Endodermal cell (in vitro differentiated cells): Measurements from ENCODE around the gene BRSK2. TPM values are rescaled to one million over a fixed set of nuclear protein-coding genes. Genes with fewer than 3 reads are reported as not detected.
A peak's percentile ranks its signal among the peaks of the same experiment; 100 is the strongest.
"Not testable (repeated sequence)": the region's sequence is repeated elsewhere in the genome, so short reads cannot be mapped to it uniquely, and the experiment has no call there.

Experiments
- DNase-seq: peaks from one replicate; pipeline ENCODE4 v3.0.0-alpha.2; 2017
- H3K27ac ChIP-seq: 2 replicates; pipeline ENCODE4 v1.5.1; 2013; ENCODE audit warnings: mild to moderate bottlenecking, low read depth, low read length, moderate library complexity
- H3K27me3 ChIP-seq: 2 replicates; pipeline ENCODE4 v1.6.1; 2013; ENCODE audit warnings: mild to moderate bottlenecking, low read length, moderate library complexity; ENCODE audit not compliant: insufficient read depth, control insufficient read depth, poor library complexity, severe bottlenecking
- H3K36me3 ChIP-seq: 2 replicates; pipeline ENCODE4 v1.7.0; 2013; ENCODE audit warnings: mild to moderate bottlenecking, low read length, moderate library complexity; ENCODE audit not compliant: control insufficient read depth, insufficient read depth
- H3K4me1 ChIP-seq: one replicate; pipeline ENCODE4 v1.7.0; 2013; ENCODE audit warnings: low read length; ENCODE audit not compliant: control insufficient read depth, insufficient read depth
- H3K4me3 ChIP-seq: 2 replicates; pipeline ENCODE4 v1.5.1; 2013; ENCODE audit warnings: mild to moderate bottlenecking, low read length, moderate library complexity
- H3K9ac ChIP-seq: 2 replicates; pipeline ENCODE4 v1.6.1; 2013; ENCODE audit warnings: mild to moderate bottlenecking, low read length, moderate library complexity; ENCODE audit not compliant: poor library complexity, severe bottlenecking; ENCODE audit errors: extremely low read depth
- H3K9me3 ChIP-seq: 2 replicates; pipeline ENCODE4 v1.6.1; 2013; ENCODE audit warnings: mild to moderate bottlenecking, low read length, moderate library complexity; ENCODE audit not compliant: control insufficient read depth
- H3K27ac Mint-ChIP-seq: 2 replicates; pipeline ENCODE4 v1.8.0; 2020; ENCODE audit warnings: mixed read lengths
- H3K27me3 Mint-ChIP-seq: 2 replicates; pipeline ENCODE4 v1.8.0; 2021; ENCODE audit warnings: mild to moderate bottlenecking, mixed read lengths; ENCODE audit not compliant: insufficient read depth
- H3K36me3 Mint-ChIP-seq: 2 replicates; pipeline ENCODE4 v1.8.0; 2020; ENCODE audit warnings: low read depth, mixed read lengths
- H3K4me1 Mint-ChIP-seq: 2 replicates; pipeline ENCODE4 v1.8.0; 2020; ENCODE audit warnings: mixed read lengths
- H3K4me3 Mint-ChIP-seq: 2 replicates; pipeline ENCODE4 v1.8.0; 2020; ENCODE audit warnings: mild to moderate bottlenecking, moderate library complexity, mixed read lengths
- H3K9me3 Mint-ChIP-seq: 2 replicates; pipeline ENCODE4 v1.8.0; 2020; ENCODE audit warnings: mild to moderate bottlenecking, mixed read lengths
- WGBS, 2 experiments: methylation state at CpG; one replicate each; pipeline versions ENCODE4 v1.1.5 to v1.1.7; 2013; ENCODE audit warnings: missing lambda C conversion rate in 2 of 2, mixed read lengths in 1 of 2; ENCODE audit not compliant: insufficient coverage in 1 of 2, insufficient read length in 1 of 2; 5-methylcytosine and 5-hydroxymethylcytosine counted together
- total RNA-seq, 2 donors: library from RNA; stranded (reverse); fragmentation: NEBNext Ultra II Directional in 1 of 2; extraction: Animal tissue kit (Norgen Biotek cat#: 25700) in 1 of 2; gene quantifications; 2 replicates in 1 of 2; 3 replicates in 1 of 2; pipeline ENCODE4 v1.2.1, GENCODE V29; 2021
- TF ChIP-seq, protein P1 (sequence below): fragments of 200-600 bp; sonication (generic); conservative IDR thresholded peaks from 2 replicates; pipeline ENCODE4 v1.5.0; 2021; ENCODE audit warnings: antibody characterized with exemption, mild to moderate bottlenecking

The BRSK2 gene
- total RNA-seq, 2 donors from 2014 or later, result 9.4 to 10.3 TPM

DNA sequence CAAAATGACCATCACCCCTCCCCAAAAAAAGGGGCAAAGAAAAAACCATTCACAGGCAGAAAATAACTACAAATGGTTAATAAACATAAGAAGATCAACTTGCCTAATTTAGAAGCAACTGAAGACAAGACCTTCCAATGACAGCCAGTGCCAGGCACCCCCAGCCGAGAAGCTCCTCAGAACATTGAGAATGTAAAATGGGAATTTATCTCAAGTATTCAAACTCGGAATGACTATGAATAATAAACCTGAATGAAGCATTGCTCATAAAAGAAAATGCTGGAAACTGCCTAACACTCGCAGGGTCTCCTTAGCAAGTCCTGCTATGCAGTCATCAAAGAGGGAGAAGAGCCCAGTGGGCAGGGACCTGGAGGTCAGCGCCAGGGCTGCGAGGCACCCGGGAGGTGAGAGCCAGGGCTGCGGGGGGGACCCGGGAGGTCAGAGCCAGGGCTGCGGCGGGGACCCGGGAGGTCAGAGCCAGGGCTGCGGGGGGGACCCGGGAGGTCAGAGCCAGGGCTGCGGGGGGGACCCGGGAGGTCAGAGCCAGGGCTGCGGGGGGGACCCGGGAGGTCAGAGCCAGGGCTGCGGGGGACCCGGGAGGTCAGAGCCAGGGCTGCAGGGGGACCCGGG lies 120.0 kb downstream of the BRSK2 start:
- H3K27ac Mint-ChIP-seq, result peak overlapping the region; percentile 9
- Histone ChIP-seq H3K4me1 (peaks cover 7% of the 10 kb centered on the region), H3K4me3 (no peak overlapping the region), H3K27me3 (no peaks in the 10 kb centered on the region), H3K9me3 (no peaks in the 10 kb centered on the region), H3K27ac (no peak overlapping the region), H3K36me3 (no peaks in the 10 kb centered on the region), H3K9ac (no peak overlapping the region)
- peaks cover 7% of the 10 kb centered on the region for H3K4me1 Mint-ChIP-seq
- no peak for DNase-seq
- TF ChIP-seq, protein P1, sequence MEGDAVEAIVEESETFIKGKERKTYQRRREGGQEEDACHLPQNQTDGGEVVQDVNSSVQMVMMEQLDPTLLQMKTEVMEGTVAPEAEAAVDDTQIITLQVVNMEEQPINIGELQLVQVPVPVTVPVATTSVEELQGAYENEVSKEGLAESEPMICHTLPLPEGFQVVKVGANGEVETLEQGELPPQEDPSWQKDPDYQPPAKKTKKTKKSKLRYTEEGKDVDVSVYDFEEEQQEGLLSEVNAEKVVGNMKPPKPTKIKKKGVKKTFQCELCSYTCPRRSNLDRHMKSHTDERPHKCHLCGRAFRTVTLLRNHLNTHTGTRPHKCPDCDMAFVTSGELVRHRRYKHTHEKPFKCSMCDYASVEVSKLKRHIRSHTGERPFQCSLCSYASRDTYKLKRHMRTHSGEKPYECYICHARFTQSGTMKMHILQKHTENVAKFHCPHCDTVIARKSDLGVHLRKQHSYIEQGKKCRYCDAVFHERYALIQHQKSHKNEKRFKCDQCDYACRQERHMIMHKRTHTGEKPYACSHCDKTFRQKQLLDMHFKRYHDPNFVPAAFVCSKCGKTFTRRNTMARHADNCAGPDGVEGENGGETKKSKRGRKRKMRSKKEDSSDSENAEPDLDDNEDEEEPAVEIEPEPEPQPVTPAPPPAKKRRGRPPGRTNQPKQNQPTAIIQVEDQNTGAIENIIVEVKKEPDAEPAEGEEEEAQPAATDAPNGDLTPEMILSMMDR, result no peak
- H3K36me3 Mint-ChIP-seq, result no peaks in the 10 kb centered on the region
- no peak overlapping the region for H3K4me3 Mint-ChIP-seq
- no peaks in the 10 kb centered on the region for H3K9me3 Mint-ChIP-seq
- no peaks in the 10 kb centered on the region for H3K27me3 Mint-ChIP-seq
- WGBS, 2 experiments, result 88 to 90% methylated on average over 3 to 7 of the region's 20 CpGs

DNA sequence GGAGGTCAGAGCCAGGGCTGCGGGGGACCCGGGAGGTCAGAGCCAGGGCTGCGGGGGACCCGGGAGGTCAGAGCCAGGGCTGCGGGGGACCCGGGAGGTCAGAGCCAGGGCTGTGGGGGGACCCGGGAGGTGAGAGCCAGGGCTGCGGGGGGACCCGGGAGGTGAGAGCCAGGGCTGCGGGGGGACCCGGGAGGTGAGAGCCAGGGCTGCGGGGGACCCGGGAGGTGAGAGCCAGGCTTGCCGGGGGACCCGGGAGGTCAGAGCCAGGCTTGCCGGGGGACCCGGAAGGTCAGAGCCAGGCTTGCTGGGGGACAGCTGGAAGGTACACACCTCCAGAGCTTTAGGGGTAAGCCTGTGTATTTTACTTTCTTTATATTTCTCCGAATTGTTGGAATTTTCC lies 120.6 kb downstream of the BRSK2 start:
- 80 to 89% methylated on average over 1 to 14 of the region's 18 CpGs for WGBS, 2 experiments
- H3K9me3 Mint-ChIP-seq, H3K4me1 Mint-ChIP-seq, H3K9me3 ChIP-seq, H3K4me3 Mint-ChIP-seq, DNase-seq, H3K36me3 Mint-ChIP-seq, H3K27ac ChIP-seq, H3K9ac ChIP-seq, H3K27me3 Mint-ChIP-seq, H3K4me1 ChIP-seq, H3K4me3 ChIP-seq, H3K27me3 ChIP-seq, H3K36me3 ChIP-seq, H3K27ac Mint-ChIP-seq: not testable (repeated sequence)

DNA sequence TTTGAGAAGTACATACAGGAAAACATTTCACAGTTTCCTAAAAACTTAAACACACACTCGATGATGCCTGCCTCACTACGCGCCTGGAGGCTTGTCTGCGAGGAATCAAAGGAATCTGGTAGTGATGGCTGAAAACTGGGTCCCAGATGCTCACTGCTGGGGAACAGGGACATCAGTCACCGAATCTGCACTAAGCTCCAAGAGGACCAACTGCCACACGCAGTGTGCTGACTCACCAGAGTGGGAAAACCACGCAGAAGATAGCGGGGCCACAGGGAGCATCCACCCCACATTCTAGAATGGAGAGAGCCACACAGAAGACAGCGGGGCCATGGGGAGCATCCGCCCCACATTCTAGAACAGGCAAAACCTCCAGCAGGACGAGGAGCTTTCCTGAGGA lies 121.2 kb downstream of the BRSK2 start:
- Histone ChIP-seq H3K27ac (no peak overlapping the region), H3K27me3 (no peaks in the 10 kb centered on the region), H3K36me3 (no peaks in the 10 kb centered on the region), H3K9ac (no peak overlapping the region), H3K9me3 (no peaks in the 10 kb centered on the region), H3K4me1 (peaks cover 7% of the 10 kb centered on the region), H3K4me3 (no peak overlapping the region)
- Mint-ChIP-seq H3K27me3 (no peaks in the 10 kb centered on the region), H3K36me3 (no peaks in the 10 kb centered on the region), H3K4me1 (peaks cover 10% of the 10 kb centered on the region), H3K27ac (no peak overlapping the region), H3K4me3 (no peak overlapping the region), H3K9me3 (no peaks in the 10 kb centered on the region)
- WGBS, 2 experiments, result 82 to 95% methylated on average over 9 to 11 of the region's 11 CpGs
- no peak for DNase-seq
- TF ChIP-seq, protein P1, result no peak
